Esophagus (tissue), 2 donors: ENCODE measurements around the gene TYK2. TPM values are rescaled to one million over a fixed set of nuclear protein-coding genes. Genes with fewer than 3 reads are reported as not detected.

ENCODE experiments used
- H3K27ac ChIP-seq, 2 donors: one replicate each; pipeline ENCODE4 v1.5.1; 2013; ENCODE audit warnings: low read depth in 2 of 2, mild to moderate bottlenecking in 2 of 2, inconsistent platforms in 1 of 2, low read length in 1 of 2, moderate library complexity in 1 of 2
- H3K27me3 ChIP-seq, 2 donors: one replicate each; pipeline ENCODE4 v1.6.1; 2013; ENCODE audit warnings: low read length in 2 of 2, control low read depth in 1 of 2, mild to moderate bottlenecking in 1 of 2; ENCODE audit not compliant: insufficient read depth in 2 of 2, control insufficient read depth in 1 of 2
- H3K36me3 ChIP-seq, 2 donors: one replicate each; pipeline ENCODE4 v1.6.1; 2013; ENCODE audit warnings: low read length in 1 of 2; ENCODE audit not compliant: control insufficient read depth in 2 of 2, insufficient read depth in 2 of 2
- H3K4me1 ChIP-seq, 2 donors: one replicate each; pipeline ENCODE4 v1.6.1; 2013; ENCODE audit warnings: low read length in 1 of 2; ENCODE audit not compliant: control insufficient read depth in 2 of 2, insufficient read depth in 2 of 2
- H3K4me3 ChIP-seq, 2 donors: one replicate each; pipeline ENCODE4 v1.5.1; 2013; ENCODE audit warnings: low read length in 2 of 2, mild to moderate bottlenecking in 2 of 2, low read depth in 1 of 2, moderate library complexity in 1 of 2
- H3K9me3 ChIP-seq, 2 donors: one replicate each; pipeline ENCODE4 v1.6.1; 2013; ENCODE audit warnings: mild to moderate bottlenecking in 2 of 2, low read depth in 1 of 2, low read length in 1 of 2, moderate library complexity in 1 of 2; ENCODE audit not compliant: control insufficient read depth in 2 of 2, insufficient read depth in 1 of 2
- whole genome bisulfite sequencing, 2 donors: extraction: QIAGEN DNeasy Blood & Tissue Kit; methylation state at CpG; one replicate each; pipeline ENCODE4 v1.1.7; 2013; 5-methylcytosine and 5-hydroxymethylcytosine counted together
- polyA plus RNA-seq, 2 donors: library from polyadenylated mRNA; stranded (reverse); fragments of 200-250 nt; gene quantifications; one replicate each; pipeline ENCODE4 v1.2.3, GENCODE V29; 2013
- donor health status: healthy with polysubstance abuse.
- donor health status: Bipolar disorder and iron deficiency.

TYK2 gene
- polyA plus RNA-seq, 2 donors, result 56.2 to 96.8 TPM

GRCh38 chr19:10364644-10365043 is 15.7 kb downstream of the TYK2 start:
- H3K4me1 ChIP-seq, result no peaks in the 10 kb centered on the region
- no peak overlapping the region for H3K4me3 ChIP-seq
- peaks cover 15 to 58% of the 10 kb centered on the region in 2 donors for H3K36me3 ChIP-seq
- WGBS, 2 donors, result 86 to 92% methylated on average over 16 to 19 of the region's 19 CpGs
- no peaks in the 10 kb centered on the region for H3K9me3 ChIP-seq
- no peak overlapping the region for H3K27ac ChIP-seq
- no peaks in the 10 kb centered on the region for H3K27me3 ChIP-seq

- H3K4me3 ChIP-seq, result no peak overlapping the region
- no peaks in the 10 kb centered on the region for H3K4me1 ChIP-seq
- peaks cover 15 to 63% of the 10 kb centered on the region in 2 donors for H3K36me3 ChIP-seq
- WGBS, 2 donors, result 82 to 92% methylated on average over 12 of the region's 12 CpGs
- no peaks in the 10 kb centered on the region for H3K27me3 ChIP-seq
- no peaks in the 10 kb centered on the region for H3K9me3 ChIP-seq
- H3K27ac ChIP-seq, result no peak overlapping the region
These were observed 16.5 kb downstream of the TYK2 start for GRCh38 chr19:10363789-10364281.

- Histone ChIP-seq H3K27me3 (no peaks in the 10 kb centered on the region), H3K4me1 (no peaks in the 10 kb centered on the region), H3K36me3 (peaks cover 12 to 61% of the 10 kb centered on the region in 2 donors), H3K27ac (no peak overlapping the region), H3K4me3 (no peak overlapping the region), H3K9me3 (no peaks in the 10 kb centered on the region)
- 95 to 96% methylated on average over 18 of the region's 18 CpGs for WGBS, 2 donors
These were observed 18.1 kb downstream of the TYK2 start for GRCh38 chr19:10362259-10362658.

GRCh38 chr19:10361569-10362011 is 18.8 kb downstream of the TYK2 start:
- no peaks in the 10 kb centered on the region for H3K4me1 ChIP-seq
- H3K36me3 ChIP-seq, result peaks cover 12 to 63% of the 10 kb centered on the region in 2 donors
- no peaks in the 10 kb centered on the region for H3K9me3 ChIP-seq
- no peak overlapping the region for H3K4me3 ChIP-seq
- H3K27ac ChIP-seq, result no peak overlapping the region
- WGBS, 2 donors, result 81 to 86% methylated on average over 16 of the region's 16 CpGs
- H3K27me3 ChIP-seq, result no peaks in the 10 kb centered on the region

GRCh38 chr19:10356431-10356830 is 23.9 kb downstream of the TYK2 start:
- H3K36me3 ChIP-seq, result peaks cover 6 to 48% of the 10 kb centered on the region in 2 donors
- no peak overlapping the region for H3K4me3 ChIP-seq
- H3K9me3 ChIP-seq, result peaks cover 0 to 5% of the 10 kb centered on the region in 2 donors
- no peaks in the 10 kb centered on the region for H3K27me3 ChIP-seq
- H3K27ac ChIP-seq, result no peak overlapping the region
- WGBS, 2 donors, result 93 to 95% methylated on average over 12 of the region's 12 CpGs
- H3K4me1 ChIP-seq, result no peaks in the 10 kb centered on the region

- whole genome bisulfite sequencing, 2 donors, result 85 to 86% methylated on average over 32 of the region's 32 CpGs
- Histone ChIP-seq H3K4me1 (no peaks in the 10 kb centered on the region), H3K9me3 (peaks cover 0 to 5% of the 10 kb centered on the region in 2 donors), H3K27ac (no peak overlapping the region), H3K36me3 (peaks cover 9 to 38% of the 10 kb centered on the region in 2 donors), H3K27me3 (no peaks in the 10 kb centered on the region), H3K4me3 (no peak overlapping the region)
These were observed 26.5 kb downstream of the TYK2 start for GRCh38 chr19:10353793-10354391.

- Histone ChIP-seq H3K4me1 (no peaks in the 10 kb centered on the region), H3K27me3 (no peaks in the 10 kb centered on the region), H3K9me3 (peaks cover 0 to 5% of the 10 kb centered on the region in 2 donors), H3K4me3 (no peak overlapping the region), H3K27ac (no peak overlapping the region), H3K36me3 (peaks cover 9 to 38% of the 10 kb centered on the region in 2 donors)
- 78 to 82% methylated on average over 59 to 63 of the region's 63 CpGs for WGBS, 2 donors
These were observed 27.4 kb downstream of the TYK2 start for GRCh38 chr19:10352764-10353671.

- WGBS, 2 donors, result 77 to 82% methylated on average over 10 of the region's 10 CpGs
- no peaks in the 10 kb centered on the region for H3K4me1 ChIP-seq
- H3K27me3 ChIP-seq, result no peaks in the 10 kb centered on the region
- H3K9me3 ChIP-seq, result no peaks in the 10 kb centered on the region
- H3K27ac ChIP-seq, result no peak overlapping the region
- H3K4me3 ChIP-seq, result no peak overlapping the region
- H3K36me3 ChIP-seq, result peaks cover 3 to 6% of the 10 kb centered on the region in 2 donors
These were observed 33.9 kb downstream of the TYK2 start for GRCh38 chr19:10346509-10346908.

- WGBS, 2 donors, result 93% methylated on average over 10 of the region's 10 CpGs
- H3K4me3 ChIP-seq, result no peak overlapping the region
- no peaks in the 10 kb centered on the region for H3K27me3 ChIP-seq
- peaks cover 0 to 2% of the 10 kb centered on the region in 2 donors for H3K36me3 ChIP-seq
- no peaks in the 10 kb centered on the region for H3K9me3 ChIP-seq
- no peaks in the 10 kb centered on the region for H3K4me1 ChIP-seq
- H3K27ac ChIP-seq, result no peak overlapping the region
These were observed 35.6 kb downstream of the TYK2 start for GRCh38 chr19:10344780-10345179.
